Fibroblast of lung (primary cell): ENCODE data around the gene PLA2G2A.

ENCODE experiments used
- CTCF ChIP-seq, 2 donors: IDR thresholded peaks in 1 of 2; conservative IDR thresholded peaks in 1 of 2; 1 replicate in 1 of 2; 2 replicates in 1 of 2; pipeline ENCODE4 v1.5.1; 2011 to 2012; ENCODE audit warnings: low read length in 2 of 2, control low read depth in 1 of 2, inconsistent platforms in 1 of 2, low read depth in 1 of 2, mild to moderate bottlenecking in 1 of 2
- EZH2 ChIP-seq: IDR thresholded peaks from 2 replicates; pipeline ENCODE4 v1.5.1; 2012; ENCODE audit warnings: low read length, control low read depth, mild to moderate bottlenecking; ENCODE audit errors: missing control alignments

GRCh38 chr1:19978143-19978542, 1.3 kb downstream of the PLA2G2A start:
- TF ChIP-seq CTCF (conservative IDR thresholded peaks at IDR 0.05 in 1 of 2, IDR thresholded peaks at IDR 0.05 in 1 of 2; ENCODE audit: low read depth in 1 of 2, low read length in 2 of 2) (no peak), EZH2 (no peak)
